SK-N-DZ (cell line): ENCODE data around the gene CFAP61.
"Not testable (repeated sequence)": the region's sequence is repeated elsewhere in the genome, so short reads cannot be mapped to it uniquely, and the experiment has no call there.

ENCODE experiments used
- DNase-seq: peaks from one replicate; pipeline ENCODE4 v3.0.0-alpha.2; 2015; ENCODE audit warnings: low spot score

Gene CFAP61

GRCh38 chr20:20085812-20086211, 33.5 kb downstream of the CFAP61 start:
- DNase-seq: no peak

GRCh38 chr20:20089018-20089417, 36.7 kb downstream of the CFAP61 start:
- DNase-seq: no peak

- DNase-seq: no peak
These were observed 37.6 kb downstream of the CFAP61 start for GRCh38 chr20:20089939-20090338.

- no peak for DNase-seq
These were observed 40.5 kb downstream of the CFAP61 start for GRCh38 chr20:20092827-20093226.

GRCh38 chr20:20094410-20094809, 42.1 kb downstream of the CFAP61 start:
- no peak for DNase-seq

- no peak for DNase-seq
These were observed 43.0 kb downstream of the CFAP61 start for GRCh38 chr20:20095114-20095872.

- DNase-seq: no peak
These were observed 44.1 kb downstream of the CFAP61 start for GRCh38 chr20:20096421-20096820.

GRCh38 chr20:20100881-20101280, 48.5 kb downstream of the CFAP61 start:
- DNase-seq: no peak

- no peak for DNase-seq
These were observed 49.8 kb downstream of the CFAP61 start for GRCh38 chr20:20102163-20102562.

GRCh38 chr20:20102716-20103258, 50.5 kb downstream of the CFAP61 start:
- DNase-seq: no peak

- no peak for DNase-seq
These were observed 51.2 kb downstream of the CFAP61 start for GRCh38 chr20:20103486-20103885.

GRCh38 chr20:20123187-20123586, 70.9 kb downstream of the CFAP61 start:
- not testable (repeated sequence) for DNase-seq

- DNase-seq: peak; percentile 38
These were observed 78.1 kb downstream of the CFAP61 start for GRCh38 chr20:20130399-20130798.

- no peak for DNase-seq
These were observed 82.7 kb downstream of the CFAP61 start for GRCh38 chr20:20134941-20135575.

- DNase-seq: no peak
These were observed 84.0 kb downstream of the CFAP61 start for GRCh38 chr20:20136313-20136712.

GRCh38 chr20:20137851-20138250, 85.5 kb downstream of the CFAP61 start:
- DNase-seq: no peak

GRCh38 chr20:20138301-20139064, 86.2 kb downstream of the CFAP61 start:
- no peak for DNase-seq

- DNase-seq: no peak
These were observed 87.1 kb downstream of the CFAP61 start for GRCh38 chr20:20139403-20139802.

GRCh38 chr20:20143165-20143564, 90.8 kb downstream of the CFAP61 start:
- DNase-seq: no peak

- DNase-seq: no peak
These were observed 91.3 kb downstream of the CFAP61 start for GRCh38 chr20:20143646-20144045.

- no peak for DNase-seq
These were observed 96.4 kb downstream of the CFAP61 start for GRCh38 chr20:20148779-20149178.

- DNase-seq: no peak
These were observed 97.9 kb downstream of the CFAP61 start for GRCh38 chr20:20150241-20150640.
